Superior temporal gyrus (tissue), 1 donor: ENCODE measurements around the gene SCN3B.

Experiments
- DNase-seq: peaks from one replicate; pipeline ENCODE4 v3.0.0-alpha.2; 2016; ENCODE audit errors: extremely low spot score

SCN3B gene

GRCh38 chr11:123659311-123659710 lies 4.9 kb upstream of the SCN3B start:
- DNase-seq, result no peak

- DNase-seq, result no peak
Observed at GRCh38 chr11:123653827-123654565, 428 bp downstream of the SCN3B start.

- no peak for DNase-seq
Observed at GRCh38 chr11:123653483-123653826, 969 bp downstream of the SCN3B start.

- DNase-seq, result no peak
Observed at GRCh38 chr11:123652599-123652998, 1.8 kb downstream of the SCN3B start.

- no peak for DNase-seq
Observed at GRCh38 chr11:123650901-123651300, 3.5 kb downstream of the SCN3B start.

- no peak for DNase-seq
Observed at GRCh38 chr11:123645286-123645975, 9.0 kb downstream of the SCN3B start.

- no peak for DNase-seq
Observed at GRCh38 chr11:123642435-123642834, 12.0 kb downstream of the SCN3B start.

- DNase-seq, result no peak
Observed at GRCh38 chr11:123641495-123641840, 13.0 kb downstream of the SCN3B start.

GRCh38 chr11:123640677-123641494 lies 13.5 kb downstream of the SCN3B start:
- DNase-seq, result no peak

GRCh38 chr11:123640029-123640428 lies 14.4 kb downstream of the SCN3B start:
- no peak for DNase-seq

GRCh38 chr11:123630126-123630608 lies 24.3 kb downstream of the SCN3B start:
- DNase-seq, result no peak

GRCh38 chr11:123628936-123629683 lies 25.3 kb downstream of the SCN3B start:
- no peak for DNase-seq

- no peak for DNase-seq
Observed at GRCh38 chr11:123624974-123625373, 29.4 kb downstream of the SCN3B start.

- DNase-seq, result no peak
Observed at GRCh38 chr11:123622576-123622975, 31.8 kb downstream of the SCN3B start.

GRCh38 chr11:123616505-123617198 lies 37.8 kb downstream of the SCN3B start:
- DNase-seq, result peak; percentile 41

GRCh38 chr11:123611698-123612097 lies 42.7 kb downstream of the SCN3B start:
- DNase-seq, result no peak

GRCh38 chr11:123608945-123609344 lies 45.5 kb downstream of the SCN3B start:
- no peak for DNase-seq

- DNase-seq, result no peak
Observed at GRCh38 chr11:123608371-123608770, 46.1 kb downstream of the SCN3B start.

GRCh38 chr11:123607781-123608180 lies 46.6 kb downstream of the SCN3B start:
- no peak for DNase-seq

GRCh38 chr11:123603666-123604065 lies 50.8 kb downstream of the SCN3B start:
- DNase-seq, result no peak

GRCh38 chr11:123601743-123602142 lies 52.7 kb downstream of the SCN3B start:
- no peak for DNase-seq
